Measurements from ENCODE around the gene RAB43.

The RAB43 gene

GRCh38 chr3:129085818-129086217, 35.8 kb downstream of the RAB43 start:
- H3K4me3 ChIP-seq (ENCODE audit: low read depth, low read length), result no peak overlapping the region
- no peak for TF ChIP-seq CTCF (IDR thresholded peaks at IDR 0.05; ENCODE audit: low read depth, low read length)

- no peak overlapping the region for H3K4me3 ChIP-seq (ENCODE audit: low read depth, low read length)
- TF ChIP-seq CTCF (IDR thresholded peaks at IDR 0.05; ENCODE audit: low read depth, low read length), result no peak
Observed at GRCh38 chr3:129085165-129085715, 36.4 kb downstream of the RAB43 start.

GRCh38 chr3:129084501-129084900, 37.1 kb downstream of the RAB43 start:
- no peak for TF ChIP-seq CTCF (IDR thresholded peaks at IDR 0.05; ENCODE audit: low read depth, low read length)
- H3K4me3 ChIP-seq (ENCODE audit: low read depth, low read length), result no peak overlapping the region

- no peak overlapping the region for H3K4me3 ChIP-seq (ENCODE audit: low read depth, low read length)
- no peak for TF ChIP-seq CTCF (IDR thresholded peaks at IDR 0.05; ENCODE audit: low read depth, low read length)
Observed at GRCh38 chr3:129082026-129082425, 39.6 kb downstream of the RAB43 start.

GRCh38 chr3:129081503-129081902, 40.1 kb downstream of the RAB43 start:
- H3K4me3 ChIP-seq (ENCODE audit: low read depth, low read length), result no peak overlapping the region
- TF ChIP-seq CTCF (IDR thresholded peaks at IDR 0.05; ENCODE audit: low read depth, low read length), result no peak

GRCh38 chr3:129078510-129078909, 43.1 kb downstream of the RAB43 start:
- no peak overlapping the region for H3K4me3 ChIP-seq (ENCODE audit: low read depth, low read length)
- no peak for TF ChIP-seq CTCF (IDR thresholded peaks at IDR 0.05; ENCODE audit: low read depth, low read length)

- H3K4me3 ChIP-seq (ENCODE audit: low read depth, low read length), result no peak overlapping the region
Observed at GRCh38 chr3:129077222-129077621, 44.4 kb downstream of the RAB43 start.

More at GRCh38 chr3:129077222-129077621, 44.4 kb downstream of the RAB43 start:
- TF ChIP-seq CTCF (IDR thresholded peaks at IDR 0.05; ENCODE audit: low read depth, low read length), result no peak

Measured in WI38 (cell line).